Upper lobe of left lung (tissue), 4 donors: ENCODE measurements around the gene UBL4A.

ENCODE experiments used
- CTCF ChIP-seq, 6 experiments: fragments of 450-650 bp in 4 of 6; fragments of 200-600 bp in 2 of 6; sonication (generic) in 2 of 6; IDR thresholded peaks; one replicate each; pipeline ENCODE4 v1.5.1; 2016 to 2019; ENCODE audit warnings: antibody characterized with exemption in 6 of 6
- EP300 ChIP-seq, 4 donors: sonication (generic); formaldehyde crosslinking; IDR thresholded peaks; one replicate each; pipeline ENCODE4 v1.5.1; 2017; ENCODE audit warnings: antibody characterized with exemption in 4 of 4, control low read depth in 2 of 4
- POLR2A ChIP-seq, 4 donors: fragments of 450-650 bp; IDR thresholded peaks; one replicate each; pipeline ENCODE4 v1.5.1; 2016 to 2017; ENCODE audit warnings: antibody characterized with exemption in 4 of 4, mild to moderate bottlenecking in 2 of 4

- TF ChIP-seq CTCF (IDR thresholded peaks at IDR 0.05) = no peak
- TF ChIP-seq POLR2A (IDR thresholded peaks at IDR 0.05) = no peak
- no peak for TF ChIP-seq EP300 (IDR thresholded peaks at IDR 0.05)
Measured at GRCh38 chrX:154482786-154483185, 3.6 kb downstream of the UBL4A start.
